Measurements from ENCODE around the gene SMPD4.
"Not testable (repeated sequence)": the region's sequence is repeated elsewhere in the genome, so short reads cannot be mapped to it uniquely, and the experiment has no call there.

DNA sequence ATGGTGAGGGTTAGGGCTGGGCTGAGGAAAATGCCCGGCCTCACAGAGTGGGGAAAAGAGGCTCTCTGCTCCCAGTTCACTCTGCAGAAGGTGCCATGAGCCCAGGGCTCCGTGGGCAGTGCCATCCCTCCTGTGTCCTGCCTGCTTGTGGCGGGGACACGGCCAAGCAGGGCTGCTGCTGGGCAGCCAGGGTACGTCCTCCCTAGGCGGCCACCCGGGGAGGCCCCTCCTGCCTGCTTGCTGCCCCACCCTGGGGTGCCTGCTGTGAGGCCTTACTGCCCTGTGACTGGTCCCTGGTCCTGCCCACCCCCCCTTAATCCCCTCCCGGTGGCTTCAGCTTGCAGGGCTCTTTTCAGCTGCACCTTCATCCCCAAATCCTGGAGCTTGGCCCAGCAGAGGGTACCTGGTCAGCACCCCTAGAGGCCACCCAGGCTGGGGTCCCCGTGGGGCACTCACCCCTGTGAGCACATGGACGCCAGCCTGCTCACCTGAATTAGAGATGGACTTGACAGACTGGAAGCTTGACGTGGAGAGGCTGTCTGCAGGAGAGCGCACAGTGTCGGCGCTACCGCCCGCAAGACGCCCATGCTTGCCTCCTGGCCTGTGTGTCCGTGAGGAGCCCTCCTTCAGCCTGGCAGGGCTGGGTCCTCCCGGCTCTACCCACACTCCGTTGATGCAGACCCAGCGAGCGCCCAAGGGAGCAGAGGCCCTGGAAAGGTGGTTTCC is 39.6 kb downstream of the SMPD4 start:
- TF ChIP-seq CTCF (IDR thresholded peaks at IDR 0.05; ENCODE audit: low read length); EZH2 (IDR thresholded peaks at IDR 0.05; ENCODE audit: borderline replicate concordance, low read length): not testable (repeated sequence)
